Mesenchymal stem cell (in vitro differentiated cells and primary cell): ENCODE results near the gene BMPR1A.

Source experiments
- DNase-seq: peaks from one replicate; pipeline ENCODE4 v3.0.0-alpha.2; 2013
- H2AFZ ChIP-seq: one replicate; pipeline ENCODE4 v1.6.1; 2013; ENCODE audit warnings: low read depth, mild to moderate bottlenecking, control low read depth, inconsistent platforms, low read length, moderate library complexity
- H2AK5ac ChIP-seq: 2 replicates; pipeline ENCODE4 v1.6.1; 2013; ENCODE audit warnings: low read length, moderate library complexity, mild to moderate bottlenecking, inconsistent platforms; ENCODE audit not compliant: severe bottlenecking
- H2BK120ac ChIP-seq: one replicate; pipeline ENCODE4 v1.6.1; 2013; ENCODE audit warnings: low read depth, mild to moderate bottlenecking, inconsistent platforms, low read length, moderate library complexity
- H2BK12ac ChIP-seq, 2 experiments: one replicate each; pipeline ENCODE4 v1.6.1; 2013; ENCODE audit warnings: inconsistent platforms in 2 of 2, low read length in 2 of 2, mild to moderate bottlenecking in 2 of 2, moderate library complexity in 2 of 2, control low read depth in 1 of 2
- H2BK15ac ChIP-seq: one replicate; pipeline ENCODE4 v1.6.1; 2013; ENCODE audit warnings: mild to moderate bottlenecking, low read depth, inconsistent platforms; ENCODE audit not compliant: poor library complexity, severe bottlenecking
- H2BK5ac ChIP-seq: 2 replicates; pipeline ENCODE4 v1.6.1; 2013; ENCODE audit warnings: low read depth, mild to moderate bottlenecking, low read length, control low read depth, inconsistent platforms; ENCODE audit not compliant: poor library complexity, severe bottlenecking
- H3K14ac ChIP-seq, 2 experiments: one replicate each; pipeline ENCODE4 v1.6.1; 2013; ENCODE audit warnings: inconsistent platforms in 2 of 2, low read length in 2 of 2, control low read depth in 1 of 2, mild to moderate bottlenecking in 1 of 2, moderate library complexity in 1 of 2
- H3K18ac ChIP-seq, 2 experiments: one replicate each; pipeline ENCODE4 v1.6.1; 2013; ENCODE audit warnings: inconsistent platforms in 2 of 2, low read length in 2 of 2, control low read depth in 1 of 2, low read depth in 1 of 2, mild to moderate bottlenecking in 1 of 2
- H3K23ac ChIP-seq, 2 experiments: one replicate each; pipeline ENCODE4 v1.6.1; 2013; ENCODE audit warnings: inconsistent platforms in 2 of 2, low read length in 2 of 2, mild to moderate bottlenecking in 2 of 2, moderate library complexity in 2 of 2, control low read depth in 1 of 2
- H3K27ac ChIP-seq: 2 replicates; pipeline ENCODE4 v1.5.1; 2013; ENCODE audit warnings: mild to moderate bottlenecking, moderate library complexity, low read length, control low read depth, inconsistent platforms; ENCODE audit not compliant: poor library complexity, severe bottlenecking
- H3K27me3 ChIP-seq, 2 experiments: 2 replicates each; pipeline versions ENCODE4 v1.6.1 to v1.7.0; 2013; ENCODE audit warnings: low read length in 2 of 2, mild to moderate bottlenecking in 2 of 2, moderate library complexity in 2 of 2, control low read depth in 1 of 2, inconsistent platforms in 1 of 2; ENCODE audit not compliant: control insufficient read depth in 1 of 2, insufficient read depth in 1 of 2
- H3K36me3 ChIP-seq, 2 experiments: 2 replicates each; pipeline versions ENCODE4 v1.6.1 to v1.7.0; 2013; ENCODE audit warnings: low read length in 2 of 2, control low read depth in 1 of 2, inconsistent platforms in 1 of 2, low read depth in 1 of 2, mild to moderate bottlenecking in 1 of 2; ENCODE audit not compliant: insufficient read depth in 2 of 2, control insufficient read depth in 1 of 2
- H3K4ac ChIP-seq, 2 experiments: one replicate each; pipeline ENCODE4 v1.6.1; 2013; ENCODE audit warnings: inconsistent platforms in 2 of 2, low read length in 2 of 2, mild to moderate bottlenecking in 2 of 2, moderate library complexity in 2 of 2, control low read depth in 1 of 2, low read depth in 1 of 2
- H3K4me1 ChIP-seq: 2 replicates; pipeline ENCODE4 v1.6.1; 2013; ENCODE audit warnings: low read depth, low read length, control low read depth; ENCODE audit not compliant: control insufficient read depth, insufficient read depth
- H3K4me2 ChIP-seq: 2 replicates; pipeline ENCODE4 v1.6.1; 2013; ENCODE audit warnings: low read length, mild to moderate bottlenecking, inconsistent platforms; ENCODE audit not compliant: poor library complexity, severe bottlenecking
- H3K4me3 ChIP-seq, 2 experiments: 2 replicates each; pipeline versions ENCODE4 v1.5.1 to v1.7.0; 2013; ENCODE audit warnings: low read length in 2 of 2, mild to moderate bottlenecking in 2 of 2, control low read depth in 1 of 2, low read depth in 1 of 2; ENCODE audit not compliant: insufficient read depth in 1 of 2
- H3K79me1 ChIP-seq: replicated peaks from 2 replicates; pipeline ENCODE4 v1.6.1; 2013; ENCODE audit warnings: mild to moderate bottlenecking, control low read depth, low read length, inconsistent platforms; ENCODE audit not compliant: poor library complexity, severe bottlenecking
- H3K9ac ChIP-seq: 2 replicates; pipeline ENCODE4 v1.7.0; 2013; ENCODE audit warnings: mild to moderate bottlenecking, low read length, moderate library complexity
- H3K9me3 ChIP-seq: 2 replicates; pipeline ENCODE4 v1.7.0; 2013; ENCODE audit warnings: mild to moderate bottlenecking, low read length; ENCODE audit not compliant: control insufficient read depth
- H4K8ac ChIP-seq: one replicate; pipeline ENCODE4 v1.6.1; 2013; ENCODE audit warnings: inconsistent platforms, mild to moderate bottlenecking, low read length, moderate library complexity
- H4K91ac ChIP-seq: one replicate; pipeline ENCODE4 v1.6.1; 2013; ENCODE audit warnings: mild to moderate bottlenecking, low read length, inconsistent platforms
- WGBS: methylation state at CpG from one replicate; pipeline ENCODE4 v1.1.7; 2013; ENCODE audit warnings: mixed read lengths; 5-methylcytosine and 5-hydroxymethylcytosine counted together

BMPR1A gene

GRCh38 chr10:86821388-86821999 is 65.1 kb downstream of the BMPR1A start:
- WGBS = 79% methylated on average over 6 of the region's 6 CpGs
- Histone ChIP-seq H3K9me3 (no peaks in the 10 kb centered on the region), H3K14ac (no peak overlapping the region), H3K4ac (no peak overlapping the region), H4K8ac (no peak overlapping the region), H2BK12ac (no peak overlapping the region), H3K27me3 (no peaks in the 10 kb centered on the region), H3K27ac (no peak overlapping the region), H3K4me1 (peaks cover 3% of the 10 kb centered on the region), H2BK120ac (no peak overlapping the region), H2BK5ac (no peak overlapping the region), H3K36me3 (peaks cover 0 to 7% of the 10 kb centered on the region in 2 experiments), H3K4me3 (peak overlapping the region in 1 of 2 experiments; percentile 0), H2BK15ac (no peak overlapping the region), H3K79me1 (peaks cover 27% of the 10 kb centered on the region), H2AFZ (no peak overlapping the region), H3K4me2 (no peak overlapping the region), H3K9ac (peak overlapping the region; percentile 36), H3K23ac (no peak overlapping the region), H4K91ac (no peak overlapping the region), H3K18ac (no peak overlapping the region), H2AK5ac (no peak overlapping the region)
- no peak for DNase-seq

- Histone ChIP-seq H2BK15ac (no peak overlapping the region), H4K91ac (no peak overlapping the region), H3K4me2 (no peak overlapping the region), H3K79me1 (peaks cover 30% of the 10 kb centered on the region), H3K27ac (no peak overlapping the region), H3K27me3 (no peaks in the 10 kb centered on the region), H2BK5ac (no peak overlapping the region), H4K8ac (no peak overlapping the region), H3K14ac (no peak overlapping the region), H3K4ac (no peak overlapping the region), H2AK5ac (no peak overlapping the region), H3K36me3 (no peaks in the 10 kb centered on the region), H2AFZ (no peak overlapping the region), H2BK120ac (no peak overlapping the region), H3K23ac (no peak overlapping the region), H3K9me3 (no peaks in the 10 kb centered on the region), H2BK12ac (no peak overlapping the region), H3K9ac (no peak overlapping the region), H3K4me3 (no peak overlapping the region), H3K4me1 (peaks cover 3% of the 10 kb centered on the region), H3K18ac (no peak overlapping the region)
- WGBS = 80% methylated on average over 2 of the region's 4 CpGs
- DNase-seq = no peak
These were observed 67.1 kb downstream of the BMPR1A start for GRCh38 chr10:86823565-86823964.

- Histone ChIP-seq H3K4ac (no peak overlapping the region), H3K23ac (peak overlapping the region in 1 of 2 experiments; percentile 71), H3K4me1 (peaks cover 3% of the 10 kb centered on the region), H3K36me3 (no peaks in the 10 kb centered on the region), H3K27me3 (no peaks in the 10 kb centered on the region), H2AK5ac (no peak overlapping the region), H3K4me2 (no peak overlapping the region), H3K27ac (no peak overlapping the region), H2BK5ac (no peak overlapping the region), H2BK15ac (no peak overlapping the region), H3K9me3 (no peaks in the 10 kb centered on the region), H4K8ac (no peak overlapping the region), H2BK120ac (no peak overlapping the region), H2AFZ (no peak overlapping the region), H3K79me1 (peaks cover 30% of the 10 kb centered on the region), H3K4me3 (no peak overlapping the region), H3K14ac (no peak overlapping the region), H3K18ac (no peak overlapping the region), H4K91ac (no peak overlapping the region), H2BK12ac (no peak overlapping the region), H3K9ac (no peak overlapping the region)
- 74% methylated on average over 4 of the region's 4 CpGs for WGBS
- no peak for DNase-seq
These were observed 67.7 kb downstream of the BMPR1A start for GRCh38 chr10:86824151-86824550.

GRCh38 chr10:86825366-86825765 is 68.9 kb downstream of the BMPR1A start:
- Histone ChIP-seq H3K4me3 (no peak overlapping the region), H4K91ac (no peak overlapping the region), H4K8ac (peak overlapping the region; percentile 75)

More at GRCh38 chr10:86825366-86825765, 68.9 kb downstream of the BMPR1A start:
- no peak overlapping the region for H2AFZ ChIP-seq
- no peak overlapping the region for H2BK12ac ChIP-seq
- no peak for DNase-seq
- H2BK5ac ChIP-seq = no peak overlapping the region
- 90% methylated on average over 2 of the region's 2 CpGs for WGBS
- H2BK15ac ChIP-seq = no peak overlapping the region
- peaks cover 1% of the 10 kb centered on the region for H3K4me1 ChIP-seq
- H3K79me1 ChIP-seq = peaks cover 28% of the 10 kb centered on the region
- no peaks in the 10 kb centered on the region for H3K36me3 ChIP-seq
- H3K23ac ChIP-seq = no peak overlapping the region
- no peak overlapping the region for H3K4ac ChIP-seq
- no peaks in the 10 kb centered on the region for H3K9me3 ChIP-seq
- H2AK5ac ChIP-seq = no peak overlapping the region
- no peak overlapping the region for H3K9ac ChIP-seq
- H3K14ac ChIP-seq = no peak overlapping the region
- H3K27ac ChIP-seq = no peak overlapping the region
- no peaks in the 10 kb centered on the region for H3K27me3 ChIP-seq
- H3K4me2 ChIP-seq = no peak overlapping the region
- no peak overlapping the region for H3K18ac ChIP-seq
- H2BK120ac ChIP-seq = no peak overlapping the region
